ENCODE data around the gene FAM72C.
"Not testable (repeated sequence)": the region's sequence is repeated elsewhere in the genome, so short reads cannot be mapped to it uniquely, and the experiment has no call there.

- not testable (repeated sequence) for TF ChIP-seq EZH2phosphoT487 (IDR thresholded peaks at IDR 0.05; ENCODE audit: borderline replicate concordance); CTCF (conservative IDR thresholded peaks at IDR 0.05; ENCODE audit: low read length)
Observed at GRCh38 chr1:143945253-143945652, 26.5 kb downstream of the FAM72C start.

All from Loucy (cell line).